Left cardiac atrium (tissue), 4 donors: ENCODE results near the gene GBX1. TPM values are rescaled to one million over a fixed set of nuclear protein-coding genes. Genes with fewer than 3 reads are reported as not detected.

Experiments used
- ATAC-seq, 2 donors: fragments of 200-7000 bp; cut with Tn5 transposase; one replicate each; pipeline ENCODE4 v1.9.1; 2020; ENCODE audit warnings: mild to moderate bottlenecking in 2 of 2, moderate library complexity in 2 of 2
- DNase-seq: peaks from one replicate; pipeline ENCODE4 v3.0.0-alpha.2; 2020
- intact Hi-C, 2 donors: fragments of 100-400 bp; cut with DNase I; formaldehyde crosslinking; loops; one replicate each; pipeline versions ENCODE4 v1.14.1 to v1.15.1; 2022 to 2023
- total RNA-seq, 2 donors: library from RNA; stranded (reverse); fragmentation: NEBNext Ultra II Directional; extraction: Animal tissue kit (Norgen Biotek cat#: 25700); gene quantifications; one replicate each; pipeline ENCODE4 v1.2.1, GENCODE V29; 2021
- donor health status: DM: no; HTN: yes; CAD: no.
- donor health status: DM: no; HTN: yes; CAD: no; lungs with severe emphysema.
- donor health status: DM: yes; HTN: yes; CAD: no.
- donor health status: Dilated cardiomyopathy.

The GBX1 gene
- total RNA-seq, 2 donors from 2014 or later, result 0.56 TPM; not detected in 1

GRCh38 chr7:151122276-151122675 is 45.2 kb downstream of the GBX1 start:
- intact Hi-C loops, result loop anchor here in 1 of 2 donors (5.0 kb wide), 1 partner anchor 50 kb away; no protein-coding TSS in a partner anchor
- DNase-seq (no peak), ATAC-seq (no peak)

- ATAC-seq (no peak), DNase-seq (peak; percentile 20)
- intact Hi-C loops, result loop anchor here (2.0 to 5.0 kb wide), 2 partner anchors 51 to 187 kb away; no protein-coding TSS in a partner anchor
Measured at GRCh38 chr7:151121380-151122170, 45.9 kb downstream of the GBX1 start.

- DNase-seq, result no peak
- ATAC-seq, result no peak
- intact Hi-C loops, result loop anchor here (2.0 to 5.0 kb wide), 2 partner anchors 51 to 188 kb away; no protein-coding TSS in a partner anchor
Measured at GRCh38 chr7:151120896-151121295, 46.6 kb downstream of the GBX1 start.

- ATAC-seq (no peak), DNase-seq (no peak)
- intact Hi-C loops, result loop anchor here (2.0 to 5.0 kb wide), 2 partner anchors 52 to 189 kb away; no protein-coding TSS in a partner anchor
Measured at GRCh38 chr7:151119902-151120301, 47.6 kb downstream of the GBX1 start.

- intact Hi-C loops, result no loop called here
- ATAC-seq (no peak), DNase-seq (no peak)
Measured at GRCh38 chr7:151119055-151119415, 48.5 kb downstream of the GBX1 start.

GRCh38 chr7:151118108-151119054 is 49.1 kb downstream of the GBX1 start:
- DNase-seq, result no peak
- intact Hi-C loops, result no loop called here
- no peak for ATAC-seq

GRCh38 chr7:151117565-151117964 is 49.9 kb downstream of the GBX1 start:
- DNase-seq, result peak; percentile 21
- intact Hi-C loops, result no loop called here
- ATAC-seq, result no peak

- ATAC-seq (no peak), DNase-seq (no peak)
- intact Hi-C loops, result no loop called here
Measured at GRCh38 chr7:151116603-151117440, 50.7 kb downstream of the GBX1 start.

- ATAC-seq (peak in 1 of 2 donors; percentile 26), DNase-seq (peak; percentile 26)
- intact Hi-C loops, result no loop called here
Measured at GRCh38 chr7:151115836-151116418, 51.6 kb downstream of the GBX1 start.

- intact Hi-C loops, result no loop called here
- ATAC-seq, result peak; percentile 14 to 51
- peak; percentile 35 for DNase-seq
Measured at GRCh38 chr7:151115121-151115835, 52.2 kb downstream of the GBX1 start.

- ATAC-seq (no peak), DNase-seq (peak; percentile 27)
- intact Hi-C loops, result no loop called here
Measured at GRCh38 chr7:151114151-151115090, 53.1 kb downstream of the GBX1 start.

GRCh38 chr7:151113344-151114150 is 53.9 kb downstream of the GBX1 start:
- DNase-seq, result no peak
- intact Hi-C loops, result no loop called here
- ATAC-seq, result peak in 1 of 2 donors; percentile 30

- DNase-seq, result peak; percentile 83
- peak; percentile 74 to 78 for ATAC-seq
- intact Hi-C loops, result loop anchor here in 1 of 2 donors (1.0 kb wide), 1 partner anchor 83 kb away; the partner anchor contains the start of gene ABCB8
Measured at GRCh38 chr7:151110941-151111645, 56.4 kb downstream of the GBX1 start.

GRCh38 chr7:151110236-151110940 is 57.1 kb downstream of the GBX1 start:
- ATAC-seq, result no peak
- intact Hi-C loops, result no loop called here
- DNase-seq, result peak; percentile 19
